K562 (cell line): ENCODE measurements around the gene PAQR6. TPM values are rescaled to one million over a fixed set of nuclear protein-coding genes. Genes with fewer than 3 reads are reported as not detected.

Experiments used
- ATAC-seq: fragments of 200-7000 bp; cut with Tn5 transposase; 3 replicates; pipeline ENCODE4 v1.9.1; 2020; ENCODE audit warnings: moderate library complexity
- BruUV-seq: library from RNA; stranded (reverse); fragments of 400-500 nt; replicated peaks from 2 replicates; lab custom pipeline; 2021; lab: Mats Ljungman, UMichigan
- CTCF ChIA-PET: fragments of 300-600 bp; formaldehyde crosslinking; extraction: SDS; loops from one replicate; lab custom pipeline; 2021; ENCODE audit warnings: low intra/inter-chr PET ratio; lab: Yijun Ruan, JAX
- POLR2A ChIA-PET: fragments of 300-600, 350-650 bp; sonication (Branson Sonifier 250); formaldehyde crosslinking; extraction: SDS; loops from one replicate; lab custom pipeline; 2021; ENCODE audit warnings: antibody characterized with exemption, inconsistent platforms; lab: Yijun Ruan, JAX
- DNase-seq, 4 experiments: peaks; one replicate each; pipeline versions ENCODE4 v3.0.0 to v3.0.0-alpha.2; 2011 to 2018; ENCODE audit warnings: low spot score in 3 of 4, mixed read lengths in 3 of 4; ENCODE audit errors: extremely low read depth in 1 of 4
- FAIRE-seq: peaks from 2 replicates; lab custom pipeline; 2011; peaks lifted over from hg19 to GRCh38; lab: Jason Lieb, UNC
- H2AFZ ChIP-seq: 2 replicates; pipeline ENCODE4 v1.6.0; 2011; ENCODE audit warnings: low read depth, low read length, control low read depth, inconsistent platforms
- H3K27ac ChIP-seq: fragments of 200-600 bp; 3 replicates; pipeline ENCODE4 v1.8.0; 2011; ENCODE audit warnings: low read depth, mild to moderate bottlenecking, control low read depth, inconsistent platforms, low read length, moderate library complexity, mixed read lengths; ENCODE audit errors: extremely low read depth
- H3K27me3 ChIP-seq, 2 experiments: fragments of 300-600 bp in 1 of 2; 2 replicates in 1 of 2; 3 replicates in 1 of 2; pipeline versions ENCODE4 v1.6.0 to v1.8.0; 2011; ENCODE audit warnings: inconsistent platforms in 2 of 2, low read length in 2 of 2, mild to moderate bottlenecking in 1 of 2, mixed read lengths in 1 of 2, moderate library complexity in 1 of 2; ENCODE audit not compliant: control insufficient read depth in 2 of 2, insufficient read depth in 2 of 2
- H3K36me3 ChIP-seq: fragments of 300-600 bp; 3 replicates; pipeline ENCODE4 v1.8.0; 2011; ENCODE audit warnings: mild to moderate bottlenecking, low read length, inconsistent platforms; ENCODE audit not compliant: control insufficient read depth, insufficient read depth
- H3K4me1 ChIP-seq, 2 experiments: fragments of 200-600 bp in 1 of 2; replicated peaks in 1 of 2; 2 replicates in 1 of 2; 3 replicates in 1 of 2; pipeline versions ENCODE4 v1.5.1 to v1.8.0; 2011; ENCODE audit warnings: inconsistent platforms in 2 of 2, low read length in 2 of 2, mild to moderate bottlenecking in 1 of 2, mixed read lengths in 1 of 2, moderate library complexity in 1 of 2; ENCODE audit not compliant: control insufficient read depth in 2 of 2, insufficient read depth in 2 of 2
- H3K4me2 ChIP-seq: 2 replicates; pipeline ENCODE4 v1.6.1; 2011; ENCODE audit warnings: low read length, control low read depth, inconsistent platforms, mixed read lengths; ENCODE audit not compliant: insufficient read depth
- H3K4me3 ChIP-seq: fragments of 200-600 bp; sonication (generic), shearing (Covaris generic); 2 replicates; pipeline ENCODE4 v1.5.1; 2016; ENCODE audit warnings: control low read depth, inconsistent platforms
- H3K79me2 ChIP-seq: fragments of 200-600 bp; 3 replicates; pipeline ENCODE4 v1.8.0; 2011; ENCODE audit warnings: low read length, inconsistent platforms; ENCODE audit not compliant: control insufficient read depth, insufficient read depth
- H3K9ac ChIP-seq, 2 experiments: 2 replicates each; pipeline versions ENCODE4 v1.6.0 to v1.6.1; 2011; ENCODE audit warnings: low read depth in 2 of 2, low read length in 2 of 2, control low read depth in 1 of 2, inconsistent platforms in 1 of 2, mild to moderate bottlenecking in 1 of 2, mixed read lengths in 1 of 2; ENCODE audit not compliant: insufficient read depth in 1 of 2
- H3K9me1 ChIP-seq: one replicate; pipeline ENCODE4 v1.6.0; 2011; ENCODE audit warnings: inconsistent platforms, mild to moderate bottlenecking, low read length, moderate library complexity; ENCODE audit not compliant: control insufficient read depth, insufficient read depth
- H3K9me3 ChIP-seq: replicated peaks from 2 replicates; pipeline ENCODE4 v1.5.1; 2011; ENCODE audit warnings: low read depth, low read length, inconsistent platforms; ENCODE audit not compliant: control insufficient read depth, insufficient read depth
- H4K20me1 ChIP-seq: replicated peaks from 2 replicates; pipeline ENCODE4 v1.6.1; 2011; ENCODE audit warnings: low read length, inconsistent platforms, mixed read lengths; ENCODE audit not compliant: control insufficient read depth, insufficient read depth
- COPS2 ChIP-seq: fragments of 450-650 bp; conservative IDR thresholded peaks from 2 replicates; pipeline ENCODE4 v1.6.1; 2016; ENCODE audit warnings: mild to moderate bottlenecking, moderate library complexity
- CREBBP ChIP-seq: IDR thresholded peaks from one replicate; pipeline ENCODE4 v1.6.1; 2012; ENCODE audit warnings: low read depth, mild to moderate bottlenecking, control low read depth, inconsistent platforms, low read length
- MYNN ChIP-seq, 2 experiments: sonication (generic); formaldehyde crosslinking in 1 of 2; IDR thresholded peaks; 2 replicates each; pipeline versions ENCODE4 v1.5.0 to v1.6.1; 2016 to 2020; ENCODE audit warnings: antibody characterized with exemption in 1 of 2, missing genetic modification reagents in 1 of 2
- PRPF4 ChIP-seq: fragments of 200-400 bp; formaldehyde crosslinking; IDR thresholded peaks from one replicate; pipeline ENCODE4 v1.6.1; 2017; ENCODE audit warnings: low read length, low read depth, mild to moderate bottlenecking; ENCODE audit not compliant: insufficient read depth, poor library complexity, severe bottlenecking
- TBL1XR1 ChIP-seq, 2 experiments: IDR thresholded peaks; 2 replicates each; pipeline ENCODE4 v1.6.1; 2012; ENCODE audit warnings: improper control_type of control experiment in 2 of 2, low read length in 2 of 2, mild to moderate bottlenecking in 1 of 2
- TCF15 ChIP-seq: fragments of 250-450 bp; sonication (Bioruptor Pico); IDR thresholded peaks from 2 replicates; pipeline ENCODE4 v1.8.0; 2022; ENCODE audit warnings: moderate library complexity, mild to moderate bottlenecking, inconsistent platforms
- TRIM28 ChIP-seq: fragments of 450-650 bp; IDR thresholded peaks from 2 replicates; pipeline ENCODE4 v1.6.1; 2017
- ZNF24 ChIP-seq: fragments of 450-650 bp; IDR thresholded peaks from 2 replicates; pipeline ENCODE4 v1.6.1; 2016
- ZNF41 ChIP-seq: fragments of 250-450 bp; sonication (Bioruptor Pico); conservative IDR thresholded peaks from 2 replicates; pipeline ENCODE4 v1.4.0; 2020; ENCODE audit warnings: mild to moderate bottlenecking
- ZNF551 ChIP-seq: fragments of 250-450 bp; sonication (Bioruptor Pico); IDR thresholded peaks from 2 replicates; pipeline ENCODE4 v1.5.0; 2021; ENCODE audit warnings: mild to moderate bottlenecking, moderate library complexity
- ZNF586 ChIP-seq: fragments of 450-650 bp; formaldehyde crosslinking; conservative IDR thresholded peaks from 2 replicates; pipeline ENCODE4 v1.4.0; 2020; ENCODE audit warnings: mild to moderate bottlenecking, moderate library complexity
- ZNF699 ChIP-seq: fragments of 250-450 bp; sonication (Bioruptor Pico); IDR thresholded peaks from 2 replicates; pipeline ENCODE4 v1.8.0; 2021; ENCODE audit warnings: mild to moderate bottlenecking, moderate library complexity; ENCODE audit not compliant: insufficient replicate concordance
- WGBS: fragments of 100-300 bp; shearing (Covaris generic); methylation state at CpG from one replicate; pipeline ENCODE4 v1.1.6; 2016; ENCODE audit warnings: low coverage, mixed read lengths; ENCODE audit not compliant: insufficient coverage; ENCODE audit errors: missing lambda C conversion rate; 5-methylcytosine and 5-hydroxymethylcytosine counted together
- in situ Hi-C: fragments of 300-500 bp; cut with MboI; formaldehyde crosslinking; loops from 4 replicates; pipeline ENCODE4 v1.15.0; 2018; ENCODE audit warnings: inconsistent platforms, mixed read lengths
- intact Hi-C: fragments of 100-400 bp; cut with micrococcal nuclease; formaldehyde crosslinking; loops from 2 replicates; pipeline ENCODE4 v1.14.2; 2022
- polyA plus RNA-seq, 8 experiments: library from polyadenylated mRNA; depleted of rRNA in 4 of 8; stranded (reverse) in 5 of 8; unstranded in 3 of 8; fragments of >200 nt; fragmentation: Nextera tagmentation in 2 of 8; fragmentation: Illumina TruSeq in 1 of 8; extraction: Ambion mirVana in 2 of 8; extraction: Trizol in 1 of 8; gene quantifications; 2 replicates each; pipeline versions ENCODE4 v1.2.1 to v1.2.3, GENCODE V29; 2011 to 2014; ENCODE audit warnings: inconsistent platforms in 1 of 8, missing spikeins in 1 of 8
- total RNA-seq, 7 experiments: library from RNA; depleted of rRNA in 6 of 7; stranded (reverse); fragments of >200 nt in 6 of 7; fragmentation: Illumina TruSeq in 2 of 7; extraction: Trizol in 2 of 7; gene quantifications; 2 replicates each; pipeline versions ENCODE4 v1.2.1 to v1.2.3, GENCODE V29; 2011 to 2021; ENCODE audit warnings: low replicate concordance in 1 of 7
- TF ChIP-seq, protein P1 (sequence below): fragments of 200-400 bp; formaldehyde crosslinking; IDR thresholded peaks from 2 replicates; pipeline ENCODE4 v1.6.1; 2017; ENCODE audit warnings: mild to moderate bottlenecking, low read depth, low read length, moderate library complexity
- TF ChIP-seq, protein P2 (sequence below): sonication (generic); formaldehyde crosslinking; IDR thresholded peaks from 2 replicates; pipeline ENCODE4 v1.8.1; 2023; ENCODE audit warnings: mild to moderate bottlenecking, missing genetic modification reagents

PAQR6 gene
- total and polyA plus RNA-seq, 9 of the 15 experiments (the other 6 are each of a cell fraction or from before 2014, with no cell fraction given), result 0.07 to 1.8 (median 0.62) TPM

DNA sequence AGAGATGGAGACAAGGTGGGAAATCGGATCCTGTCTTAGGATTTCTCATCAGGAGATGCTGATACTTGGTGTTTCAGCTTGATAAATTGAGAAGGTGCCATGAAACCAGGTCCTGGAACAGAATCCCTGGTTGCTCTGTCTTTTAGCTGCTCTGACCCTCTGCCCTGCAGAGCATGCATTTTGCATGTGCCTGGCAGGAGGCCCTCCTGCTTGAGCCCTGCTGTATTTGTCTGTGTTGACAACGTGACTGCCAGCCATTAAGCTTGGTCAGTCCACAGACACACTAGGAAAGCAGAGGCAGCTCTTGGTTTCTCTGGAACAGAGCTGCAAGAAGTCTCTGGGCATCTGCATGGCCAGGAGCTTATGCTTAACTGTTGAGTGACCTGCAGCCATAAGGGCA lies 51.4 kb downstream of the PAQR6 start:
- H3K9me3 ChIP-seq, result no peaks in the 10 kb centered on the region
- no peak overlapping the region for H3K9ac ChIP-seq
- peaks cover 48% of the 10 kb centered on the region for H3K79me2 ChIP-seq
- TF ChIP-seq MYNN (IDR thresholded peaks at IDR 0.05), result no peak
- no peak for TF ChIP-seq MYNN (CRISPR knock-in tag; IDR thresholded peaks at IDR 0.05)
- no peak for TF ChIP-seq CREBBP
- TF ChIP-seq ZNF586 (CRISPR knock-in tag), result no peak
- no peak for TF ChIP-seq ZNF551
- TF ChIP-seq TRIM28, result no peak
- no peak for TF ChIP-seq TCF15 (CRISPR knock-in tag)
- no peak for TF ChIP-seq COPS2
- no peak for TF ChIP-seq ZNF41 (CRISPR knock-in tag)
- TF ChIP-seq, protein P1, sequence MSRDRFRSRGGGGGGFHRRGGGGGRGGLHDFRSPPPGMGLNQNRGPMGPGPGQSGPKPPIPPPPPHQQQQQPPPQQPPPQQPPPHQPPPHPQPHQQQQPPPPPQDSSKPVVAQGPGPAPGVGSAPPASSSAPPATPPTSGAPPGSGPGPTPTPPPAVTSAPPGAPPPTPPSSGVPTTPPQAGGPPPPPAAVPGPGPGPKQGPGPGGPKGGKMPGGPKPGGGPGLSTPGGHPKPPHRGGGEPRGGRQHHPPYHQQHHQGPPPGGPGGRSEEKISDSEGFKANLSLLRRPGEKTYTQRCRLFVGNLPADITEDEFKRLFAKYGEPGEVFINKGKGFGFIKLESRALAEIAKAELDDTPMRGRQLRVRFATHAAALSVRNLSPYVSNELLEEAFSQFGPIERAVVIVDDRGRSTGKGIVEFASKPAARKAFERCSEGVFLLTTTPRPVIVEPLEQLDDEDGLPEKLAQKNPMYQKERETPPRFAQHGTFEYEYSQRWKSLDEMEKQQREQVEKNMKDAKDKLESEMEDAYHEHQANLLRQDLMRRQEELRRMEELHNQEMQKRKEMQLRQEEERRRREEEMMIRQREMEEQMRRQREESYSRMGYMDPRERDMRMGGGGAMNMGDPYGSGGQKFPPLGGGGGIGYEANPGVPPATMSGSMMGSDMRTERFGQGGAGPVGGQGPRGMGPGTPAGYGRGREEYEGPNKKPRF, result no peak
- no peak for TF ChIP-seq ZNF699 (CRISPR knock-in tag)
- TF ChIP-seq, protein P2, sequence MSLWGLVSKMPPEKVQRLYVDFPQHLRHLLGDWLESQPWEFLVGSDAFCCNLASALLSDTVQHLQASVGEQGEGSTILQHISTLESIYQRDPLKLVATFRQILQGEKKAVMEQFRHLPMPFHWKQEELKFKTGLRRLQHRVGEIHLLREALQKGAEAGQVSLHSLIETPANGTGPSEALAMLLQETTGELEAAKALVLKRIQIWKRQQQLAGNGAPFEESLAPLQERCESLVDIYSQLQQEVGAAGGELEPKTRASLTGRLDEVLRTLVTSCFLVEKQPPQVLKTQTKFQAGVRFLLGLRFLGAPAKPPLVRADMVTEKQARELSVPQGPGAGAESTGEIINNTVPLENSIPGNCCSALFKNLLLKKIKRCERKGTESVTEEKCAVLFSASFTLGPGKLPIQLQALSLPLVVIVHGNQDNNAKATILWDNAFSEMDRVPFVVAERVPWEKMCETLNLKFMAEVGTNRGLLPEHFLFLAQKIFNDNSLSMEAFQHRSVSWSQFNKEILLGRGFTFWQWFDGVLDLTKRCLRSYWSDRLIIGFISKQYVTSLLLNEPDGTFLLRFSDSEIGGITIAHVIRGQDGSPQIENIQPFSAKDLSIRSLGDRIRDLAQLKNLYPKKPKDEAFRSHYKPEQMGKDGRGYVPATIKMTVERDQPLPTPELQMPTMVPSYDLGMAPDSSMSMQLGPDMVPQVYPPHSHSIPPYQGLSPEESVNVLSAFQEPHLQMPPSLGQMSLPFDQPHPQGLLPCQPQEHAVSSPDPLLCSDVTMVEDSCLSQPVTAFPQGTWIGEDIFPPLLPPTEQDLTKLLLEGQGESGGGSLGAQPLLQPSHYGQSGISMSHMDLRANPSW (CRISPR knock-in tag), result no peak
- TF ChIP-seq TBL1XR1 (IDR thresholded peaks at IDR 0.05; ENCODE audit: low read length in 2 of 2), result no peak
- no peak for TF ChIP-seq PRPF4
- TF ChIP-seq ZNF24, result no peak
- H3K4me3 ChIP-seq, result no peak overlapping the region
- ATAC-seq (no peak), FAIRE-seq (no peak), DNase-seq (no peak)
- ChIA-PET CTCF (no interaction called here), POLR2A (interaction anchor here (0.6 to 9.2 kb wide), 2 partner anchors 15 to 17 kb away, joined by 5 to 62 read pairs; partner anchors contain the start of gene PMF1)
- in situ Hi-C loops, result no loop called here
- no peak overlapping the region for H2AFZ ChIP-seq
- intact Hi-C loops, result no loop called here
- H3K27me3 ChIP-seq, result no peaks in the 10 kb centered on the region
- H3K4me2 ChIP-seq, result no peak overlapping the region
- H3K9me1 ChIP-seq, result no peaks in the 10 kb centered on the region
- peaks cover 6 to 10% of the 10 kb centered on the region in 2 experiments for H3K4me1 ChIP-seq
- H3K36me3 ChIP-seq, result peaks cover 39% of the 10 kb centered on the region
- no peaks in the 10 kb centered on the region for H4K20me1 ChIP-seq
- H3K27ac ChIP-seq, result no peak overlapping the region; the same call in 2 of the 3 replicates
- 60% methylated on average over 2 of the region's 2 CpGs for WGBS
- no TSS peak for BruUV-seq
